Measurements from ENCODE around the gene C1orf159.
"Not testable (repeated sequence)": the region's sequence is repeated elsewhere in the genome, so short reads cannot be mapped to it uniquely, and the experiment has no call there.

C1orf159 gene

GRCh38 chr1:1116701-1117468, 996 bp upstream of the C1orf159 start:
- peak; percentile 14 for DNase-seq

- DNase-seq = no peak
Observed at GRCh38 chr1:1115136-1115785, 628 bp downstream of the C1orf159 start.

DNA sequence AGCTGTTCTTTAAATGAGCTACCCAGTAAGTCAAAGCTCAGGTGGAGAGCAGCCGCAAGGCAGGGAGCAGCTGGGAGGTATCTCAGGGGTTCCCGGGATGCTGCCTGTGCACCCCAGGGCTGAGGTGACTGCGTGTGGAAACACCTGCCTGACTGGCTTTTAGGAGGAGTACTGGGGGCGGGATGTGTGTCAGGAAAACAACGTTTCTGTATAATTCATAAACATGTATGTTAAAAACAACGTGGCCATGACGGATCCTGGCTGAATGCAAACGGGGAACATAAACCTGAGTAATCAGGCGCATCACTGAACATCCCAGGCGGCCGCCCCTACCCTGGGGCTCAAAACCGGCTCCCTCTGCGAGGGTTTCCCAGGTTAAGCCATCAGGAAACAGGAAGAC, 1.5 kb downstream of the C1orf159 start:
- no peak for DNase-seq

- DNase-seq = no peak
Observed at GRCh38 chr1:1112237-1112985, 3.5 kb downstream of the C1orf159 start.

DNA sequence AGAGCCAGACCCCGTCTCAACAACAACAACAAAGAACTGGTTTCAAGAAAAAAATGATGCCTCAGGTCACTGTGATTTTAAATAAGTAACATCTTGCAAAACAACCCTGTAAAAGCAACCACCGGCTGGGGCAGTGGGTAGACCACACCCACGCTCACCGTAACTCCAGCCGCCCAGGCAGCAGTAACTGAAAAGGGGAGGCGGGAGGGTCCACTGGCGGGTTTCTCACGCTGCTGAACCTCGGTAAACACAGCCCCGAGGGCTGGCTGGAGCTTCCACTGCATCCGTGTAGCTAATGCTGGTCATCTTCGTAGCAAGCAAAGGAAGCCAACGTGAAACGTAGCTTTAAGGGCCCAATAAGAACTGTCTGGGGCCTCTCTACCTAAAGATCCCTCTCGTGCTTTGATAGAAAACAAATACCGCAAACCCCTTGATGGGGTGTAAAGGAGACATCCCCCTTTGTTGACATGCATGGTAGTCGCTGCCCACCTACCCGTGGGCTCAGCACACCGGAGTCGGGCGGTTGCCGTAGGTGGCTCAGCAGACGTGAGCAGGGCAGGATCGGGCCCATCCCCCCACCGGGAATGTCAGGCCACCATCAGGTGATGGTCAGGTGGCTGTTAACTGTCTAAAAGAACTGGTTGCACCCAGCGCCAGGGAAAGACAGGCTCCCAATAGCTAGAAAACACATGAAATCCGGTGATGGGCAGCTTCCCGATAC, 4.2 kb downstream of the C1orf159 start:
- DNase-seq = no peak

DNA sequence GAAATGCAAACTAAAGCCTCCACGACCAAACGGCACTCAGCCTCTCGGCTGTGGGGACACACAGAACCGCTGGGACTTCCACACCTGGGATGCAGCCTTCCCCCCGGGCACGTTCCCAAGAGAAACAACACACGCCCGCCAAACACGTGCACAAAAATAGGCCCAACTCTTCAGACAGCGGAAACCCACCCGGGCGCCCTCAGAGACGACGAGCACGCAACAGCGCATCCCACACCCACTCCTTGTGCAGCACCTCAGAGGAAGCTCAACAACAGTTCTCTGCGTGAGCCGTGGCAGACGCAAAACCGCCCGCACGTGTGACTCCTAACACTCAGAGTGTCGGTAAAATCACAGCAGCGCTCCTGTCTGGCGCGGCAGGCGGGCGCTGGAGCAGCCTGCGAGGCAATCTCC, 5.3 kb downstream of the C1orf159 start:
- DNase-seq = no peak

- no peak for DNase-seq
Observed at GRCh38 chr1:1109743-1110142, 6.1 kb downstream of the C1orf159 start.

- no peak for DNase-seq
Observed at GRCh38 chr1:1106510-1107221, 9.2 kb downstream of the C1orf159 start.

- not testable (repeated sequence) for DNase-seq
Observed at GRCh38 chr1:1104152-1104551, 11.7 kb downstream of the C1orf159 start.

DNA sequence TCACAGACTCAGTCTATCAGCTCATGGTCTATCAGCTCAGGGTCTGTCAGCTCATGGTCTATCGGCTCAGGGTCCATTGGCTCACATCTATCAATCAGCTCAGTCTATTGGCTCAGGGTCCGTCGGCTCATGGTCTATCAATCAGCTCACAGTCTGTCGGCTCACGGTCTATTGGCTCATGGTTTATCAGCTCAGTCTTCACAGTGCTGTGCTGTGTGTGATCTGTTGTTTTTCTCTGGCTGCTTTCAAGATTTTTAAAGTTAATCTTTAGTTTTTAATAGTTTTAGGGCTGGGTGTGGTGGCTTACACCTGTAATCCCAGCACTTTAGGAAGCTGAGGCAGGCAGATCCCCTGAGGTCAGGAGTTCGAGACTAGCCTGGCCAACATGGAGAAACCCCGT, 14.4 kb downstream of the C1orf159 start:
- DNase-seq = no peak

DNA sequence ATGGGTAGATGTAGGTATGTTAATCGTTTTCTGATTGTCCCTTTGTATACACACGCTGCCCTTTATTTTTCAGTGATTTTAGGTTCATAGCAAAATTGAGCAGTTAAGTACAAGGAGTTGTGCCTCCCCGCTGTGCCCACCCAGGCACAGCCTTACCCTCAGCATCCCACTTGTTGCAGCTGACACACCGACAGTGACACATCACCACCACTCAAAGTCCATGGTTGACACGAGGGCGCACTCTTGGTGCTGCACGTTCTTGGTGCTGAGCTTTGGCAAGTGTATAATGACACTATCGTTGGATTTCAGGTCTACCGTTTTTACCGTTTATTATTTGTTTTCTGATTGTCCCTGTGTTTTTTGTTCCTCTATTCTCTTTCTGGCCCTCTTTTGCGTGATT, 15.6 kb downstream of the C1orf159 start:
- DNase-seq = no peak

DNA sequence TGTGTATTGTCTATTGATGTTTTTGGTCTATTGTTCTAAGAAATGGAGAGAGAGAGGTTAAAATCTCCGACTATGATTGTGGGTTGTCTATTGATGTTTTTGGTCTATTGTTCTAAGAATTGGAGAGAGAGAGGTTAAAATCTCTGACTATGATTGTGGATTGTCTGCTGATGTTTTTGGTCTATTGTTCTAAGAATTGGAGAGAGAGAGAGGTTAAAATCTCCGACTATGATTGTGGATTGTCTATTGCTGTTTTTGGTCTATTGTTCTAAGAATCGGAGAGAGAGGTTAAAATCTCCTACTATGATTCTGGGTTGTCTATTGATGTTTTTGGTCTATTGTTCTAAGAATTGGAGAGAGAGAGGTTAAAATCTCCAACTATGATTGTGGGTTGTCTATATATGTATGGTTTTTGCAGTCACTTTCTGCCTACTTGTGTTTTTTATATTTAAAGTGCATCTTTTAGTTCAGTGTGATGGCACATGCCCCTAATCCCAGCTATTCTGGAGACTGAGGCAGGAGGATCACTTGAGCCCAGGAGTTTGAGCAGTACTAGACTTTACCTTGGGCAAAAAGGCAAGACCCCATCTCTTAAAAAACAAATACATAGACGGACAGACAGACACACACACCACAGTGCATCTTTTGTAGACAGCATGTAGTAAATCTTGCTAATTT, 16.2 kb downstream of the C1orf159 start:
- DNase-seq = no peak

DNA sequence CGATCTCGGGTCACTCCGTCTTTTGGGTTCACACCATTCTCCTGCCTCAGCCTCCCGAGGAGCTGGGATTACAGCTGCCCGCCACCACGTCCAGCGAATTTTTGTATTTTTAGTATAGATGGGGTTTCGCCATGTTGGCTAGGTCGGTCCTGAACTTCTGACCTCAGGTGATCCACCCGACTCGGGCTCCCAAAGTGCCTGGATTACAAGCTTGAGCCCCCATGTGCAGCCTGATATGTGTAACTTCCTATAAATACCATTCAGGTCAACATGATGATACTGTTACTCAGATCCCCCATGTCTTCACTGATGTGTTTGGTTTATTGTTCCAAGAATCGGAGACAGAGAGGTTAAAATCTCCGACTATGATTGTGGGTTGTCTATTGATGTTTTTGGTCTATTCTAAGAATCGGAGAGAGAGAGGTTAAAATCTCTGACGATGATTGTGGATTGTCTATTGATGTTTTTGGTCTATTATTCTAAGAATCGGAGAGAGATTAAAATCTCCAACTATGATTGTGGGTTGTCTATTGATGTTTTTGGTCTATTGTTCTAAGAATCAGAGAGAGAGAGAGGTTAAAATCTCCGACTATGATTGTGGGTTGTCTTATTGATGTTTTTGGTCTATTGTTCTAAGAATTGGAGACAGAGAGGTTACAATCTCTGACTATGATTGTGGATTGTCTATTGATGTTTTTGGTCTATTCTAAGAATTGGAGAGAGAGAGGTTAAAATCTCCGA, 17.0 kb downstream of the C1orf159 start:
- DNase-seq = no peak

- DNase-seq = not testable (repeated sequence)
Observed at GRCh38 chr1:1096136-1096535, 19.8 kb downstream of the C1orf159 start.

DNA sequence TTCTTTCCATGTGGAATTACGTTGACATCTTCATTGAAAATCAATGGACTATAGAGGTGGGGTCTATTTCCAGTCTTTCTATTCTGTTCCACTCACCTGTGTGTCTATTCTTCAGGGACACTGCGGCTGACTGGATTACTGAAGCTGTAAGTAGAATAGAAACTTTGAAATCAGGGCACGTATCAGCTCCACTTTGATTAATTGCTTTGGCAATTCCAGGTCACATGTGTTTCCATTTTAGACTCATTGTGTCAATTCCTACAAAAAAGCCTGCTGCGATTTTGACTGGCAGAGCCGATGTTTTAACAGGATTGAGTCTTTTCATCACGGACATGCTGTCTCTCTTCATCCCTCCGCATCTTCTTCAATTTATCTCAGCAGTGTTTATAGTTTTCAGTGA, 20.9 kb downstream of the C1orf159 start:
- no peak for DNase-seq

- DNase-seq = no peak
Observed at GRCh38 chr1:1093610-1093943, 22.3 kb downstream of the C1orf159 start.

- no peak for DNase-seq
Observed at GRCh38 chr1:1092894-1093609, 22.8 kb downstream of the C1orf159 start.

DNA sequence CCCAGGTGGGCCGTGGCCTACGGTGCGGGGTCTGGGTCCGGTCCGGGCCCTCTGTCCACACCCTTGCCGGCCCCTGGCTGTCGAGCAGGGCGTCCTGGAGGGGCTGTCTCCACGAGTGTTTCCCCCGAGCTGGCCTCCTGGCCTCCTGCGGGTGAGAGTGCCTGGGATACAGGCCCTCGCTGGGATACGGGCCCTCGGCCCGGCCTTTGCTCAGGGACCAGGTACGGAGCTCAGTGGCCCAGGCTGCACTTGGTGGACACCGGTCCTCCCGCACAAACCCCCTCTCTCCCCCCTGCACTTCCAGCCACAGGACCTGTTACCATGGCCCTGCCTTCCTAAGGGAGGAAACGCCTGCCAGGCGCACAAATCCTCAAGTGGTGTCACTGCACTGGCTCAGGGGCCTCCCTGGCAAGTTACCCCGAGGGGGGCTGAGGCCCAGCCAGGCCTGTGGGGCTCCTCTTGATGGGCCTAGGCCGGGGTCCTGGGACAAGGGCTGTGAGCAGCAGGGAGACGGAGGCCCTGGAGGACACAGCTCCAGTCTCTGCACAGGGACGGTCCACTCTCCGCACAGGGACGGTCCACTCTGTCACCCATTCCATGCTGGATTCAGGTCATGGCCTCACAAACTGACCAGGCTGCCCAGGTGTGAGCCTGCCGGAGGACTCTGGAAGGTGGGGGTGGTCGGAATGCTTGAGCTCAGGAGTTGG, 23.6 kb downstream of the C1orf159 start:
- DNase-seq = no peak

- no peak for DNase-seq
Observed at GRCh38 chr1:1091344-1092148, 24.3 kb downstream of the C1orf159 start.

Data from NCI-H345 (cell line).